Stimulated activated CD4-positive, alpha-beta T cell treated with anti-CD3 and anti-CD28 coated beads, TNF-alpha, amount 100 ng/mL, for 24 hours (primary cell): Measurements from ENCODE around the gene TMEM178B.

Source experiments
- DNase-seq, 3 experiments: peaks; one replicate each; pipeline ENCODE4 v3.0.0-alpha.2; 2020; ENCODE audit warnings: low read depth in 3 of 3

Gene TMEM178B

DNA sequence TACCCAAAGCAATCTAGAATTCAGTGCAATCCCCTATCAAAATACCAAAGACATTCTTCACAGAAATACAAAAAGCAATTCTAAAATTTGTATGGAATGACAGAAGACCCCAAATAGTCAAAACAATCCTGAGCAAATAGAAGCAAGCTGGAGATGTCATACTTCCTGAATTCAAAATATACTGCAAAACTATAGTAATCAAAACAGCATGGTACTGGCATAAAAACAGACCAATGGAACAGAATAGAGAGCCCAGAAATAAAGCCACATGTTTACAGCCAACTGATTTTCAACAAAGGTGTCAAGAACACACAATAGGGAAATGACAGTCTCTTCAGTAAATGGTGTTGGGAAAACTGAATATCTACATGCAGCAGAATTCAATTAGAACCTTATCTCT lies 353.3 kb downstream of the TMEM178B start:
- DNase-seq = no peak

DNA sequence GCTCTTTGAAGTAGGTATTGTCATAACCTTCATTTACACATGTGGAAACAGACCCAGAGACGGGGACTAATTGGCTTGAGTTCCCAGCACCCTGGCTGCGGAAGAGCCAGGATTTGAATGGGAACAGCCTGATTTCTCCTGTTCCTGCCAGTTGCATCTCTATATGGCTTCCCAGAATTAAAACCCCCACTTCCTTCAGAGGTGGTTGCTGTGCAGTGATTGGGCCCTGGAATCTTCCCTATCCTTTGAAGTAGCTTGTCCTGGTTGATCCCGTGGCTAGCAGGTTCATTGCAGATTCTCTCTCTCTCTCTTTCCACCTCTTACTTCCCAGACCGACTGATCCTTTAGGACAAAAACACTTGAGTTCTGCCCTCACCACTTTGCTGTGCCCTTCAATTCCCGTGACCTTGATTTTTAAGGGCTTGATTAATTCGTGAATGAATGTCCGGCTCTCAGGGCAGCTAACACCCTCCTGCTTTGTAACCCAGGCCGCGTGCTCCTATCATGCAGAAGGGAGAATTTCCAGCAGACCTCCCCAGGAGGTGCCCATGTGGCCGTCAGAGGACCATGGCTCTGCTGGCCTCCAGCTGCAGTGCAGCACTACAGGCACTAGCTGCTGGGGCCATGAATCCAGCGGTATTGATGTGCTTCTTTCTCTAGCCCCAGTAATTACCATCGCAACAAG lies 356.7 kb downstream of the TMEM178B start:
- DNase-seq = no peak

DNA sequence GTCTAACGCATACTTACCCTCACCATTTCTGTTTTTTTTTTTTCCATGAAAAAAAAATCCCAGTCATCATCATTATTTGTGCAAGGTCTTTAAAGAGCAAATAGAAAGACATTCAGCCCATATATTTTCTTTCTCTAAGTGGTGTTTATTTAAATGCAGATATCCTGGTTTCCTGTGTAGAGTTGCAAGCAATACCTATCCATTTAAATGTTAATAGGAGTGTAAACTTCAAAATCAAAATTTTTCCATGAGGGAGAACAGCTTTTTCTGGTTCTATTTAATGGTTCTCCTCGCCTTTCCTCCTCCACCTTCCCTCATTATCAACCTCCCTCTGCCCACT lies 357.2 kb downstream of the TMEM178B start:
- no peak for DNase-seq

DNA sequence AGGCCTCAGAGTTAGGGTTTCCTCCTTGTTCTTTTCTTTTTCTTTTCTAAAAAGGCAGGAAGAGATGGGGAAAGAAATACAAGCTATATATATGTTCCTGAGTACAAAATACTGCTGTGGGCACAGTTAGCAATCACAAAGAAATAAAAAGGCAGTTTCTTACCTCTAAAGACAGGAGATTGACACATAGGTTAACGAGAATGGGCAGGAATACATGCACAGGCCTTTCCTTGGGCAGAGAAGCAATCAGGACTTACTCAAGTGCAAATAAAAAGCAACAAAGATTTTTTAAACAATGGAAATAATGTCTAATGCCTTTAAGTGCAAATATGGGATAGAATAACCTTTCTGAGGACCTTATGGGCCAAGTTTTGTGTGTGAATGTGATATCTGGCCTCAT lies 357.8 kb downstream of the TMEM178B start:
- no peak for DNase-seq

DNA sequence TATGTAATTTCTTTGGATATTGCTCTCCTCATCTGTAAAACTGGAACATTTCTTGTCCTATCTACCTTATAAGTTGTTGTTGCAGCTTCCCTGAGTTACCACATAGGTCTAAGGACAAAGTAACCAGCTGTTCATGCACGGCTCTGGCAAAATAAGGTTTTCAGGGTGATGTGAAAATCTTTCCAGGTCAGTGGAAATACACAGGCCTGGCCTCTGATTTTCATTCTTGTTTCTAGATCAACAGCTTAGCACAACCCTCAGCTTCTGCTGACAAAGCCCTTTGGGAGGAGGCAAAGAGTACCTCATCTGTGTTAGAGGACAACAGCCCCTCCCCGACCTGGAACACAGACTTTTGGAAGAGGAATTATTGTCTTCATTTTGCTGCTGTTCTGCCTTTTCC lies 359.8 kb downstream of the TMEM178B start:
- no peak for DNase-seq

DNA sequence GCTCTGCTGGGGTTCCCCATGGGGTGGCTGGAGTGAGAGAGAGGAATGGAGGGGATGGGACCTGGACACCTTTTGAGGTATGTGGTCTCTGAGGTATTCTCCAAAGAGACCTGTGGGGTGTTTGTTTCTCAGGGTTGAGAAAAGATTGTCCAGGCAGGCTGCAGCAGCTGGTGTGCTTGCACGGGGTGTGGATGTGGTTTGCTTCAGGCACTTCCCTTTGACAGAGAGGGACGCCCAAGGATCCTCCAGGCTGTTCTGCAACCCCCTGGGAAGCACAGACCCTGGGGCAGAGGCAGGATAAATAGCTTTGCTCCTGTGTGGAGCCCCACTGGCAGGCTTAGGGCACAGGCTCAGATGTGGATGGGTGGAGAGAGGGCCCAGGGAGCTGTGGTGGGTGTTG lies 362.3 kb downstream of the TMEM178B start:
- no peak for DNase-seq

DNA sequence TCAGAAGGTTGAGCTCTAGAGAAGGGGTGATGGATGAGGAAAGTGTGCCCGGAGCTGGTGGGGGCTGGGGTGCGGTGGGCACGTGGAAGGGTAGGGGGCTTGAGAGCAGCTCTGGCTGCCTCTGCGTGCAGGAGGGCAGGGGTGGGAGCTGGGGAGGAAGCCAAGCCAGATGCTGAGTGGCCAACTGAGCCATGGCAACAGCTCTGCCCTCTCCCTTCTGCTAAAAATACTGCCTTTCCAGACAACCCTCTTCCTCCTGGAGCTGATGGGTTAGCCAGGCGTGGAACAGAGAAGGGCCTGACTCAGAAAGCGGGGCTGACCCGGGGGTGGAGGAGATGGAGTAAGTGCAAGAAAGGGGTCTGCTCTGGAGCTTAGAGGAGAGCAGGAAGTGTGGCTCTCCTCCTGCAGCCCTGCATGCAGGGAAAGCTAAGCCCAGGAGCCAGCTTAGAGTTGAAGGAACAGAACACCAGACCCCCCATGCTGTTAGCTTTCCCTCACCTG lies 362.8 kb downstream of the TMEM178B start:
- DNase-seq = no peak

DNA sequence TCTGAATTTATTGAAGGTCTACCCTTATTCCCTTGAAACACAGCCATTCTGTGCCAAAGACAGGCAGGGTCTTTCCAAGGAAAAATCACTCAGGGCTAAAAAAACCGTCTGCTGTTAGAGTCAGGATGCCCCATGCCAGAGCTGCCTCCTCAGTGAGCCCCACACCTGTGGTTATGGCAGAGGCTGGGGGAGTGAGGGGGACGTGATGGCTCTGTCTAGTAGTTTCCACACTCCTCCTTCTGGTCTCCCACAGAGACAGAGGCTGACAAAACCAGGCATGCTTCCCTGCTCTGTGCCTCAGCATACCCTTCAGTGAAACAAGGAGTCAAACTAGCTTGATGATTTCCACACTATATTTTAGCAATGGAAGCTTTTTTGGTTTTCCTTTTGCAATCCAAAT lies 365.3 kb downstream of the TMEM178B start:
- DNase-seq = no peak

DNA sequence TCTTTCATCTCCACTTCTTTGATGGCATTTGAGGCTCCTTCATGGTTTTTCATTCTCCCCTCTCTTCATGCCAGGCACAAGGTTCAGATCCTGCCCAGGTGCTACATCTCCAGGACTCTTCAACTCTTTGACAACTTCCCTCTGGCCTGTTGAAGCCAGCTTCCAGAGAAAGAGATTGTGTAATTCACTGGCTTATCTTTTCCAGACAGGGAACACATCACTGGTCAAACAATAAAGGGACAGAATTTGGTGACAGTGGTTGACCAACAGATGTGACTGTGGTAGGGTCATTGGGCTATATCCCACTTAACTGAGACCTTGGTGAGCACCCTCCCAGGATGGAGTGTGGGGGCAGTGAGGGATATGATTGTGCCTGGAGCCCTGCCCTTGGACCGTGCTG lies 365.9 kb downstream of the TMEM178B start:
- no peak for DNase-seq

DNA sequence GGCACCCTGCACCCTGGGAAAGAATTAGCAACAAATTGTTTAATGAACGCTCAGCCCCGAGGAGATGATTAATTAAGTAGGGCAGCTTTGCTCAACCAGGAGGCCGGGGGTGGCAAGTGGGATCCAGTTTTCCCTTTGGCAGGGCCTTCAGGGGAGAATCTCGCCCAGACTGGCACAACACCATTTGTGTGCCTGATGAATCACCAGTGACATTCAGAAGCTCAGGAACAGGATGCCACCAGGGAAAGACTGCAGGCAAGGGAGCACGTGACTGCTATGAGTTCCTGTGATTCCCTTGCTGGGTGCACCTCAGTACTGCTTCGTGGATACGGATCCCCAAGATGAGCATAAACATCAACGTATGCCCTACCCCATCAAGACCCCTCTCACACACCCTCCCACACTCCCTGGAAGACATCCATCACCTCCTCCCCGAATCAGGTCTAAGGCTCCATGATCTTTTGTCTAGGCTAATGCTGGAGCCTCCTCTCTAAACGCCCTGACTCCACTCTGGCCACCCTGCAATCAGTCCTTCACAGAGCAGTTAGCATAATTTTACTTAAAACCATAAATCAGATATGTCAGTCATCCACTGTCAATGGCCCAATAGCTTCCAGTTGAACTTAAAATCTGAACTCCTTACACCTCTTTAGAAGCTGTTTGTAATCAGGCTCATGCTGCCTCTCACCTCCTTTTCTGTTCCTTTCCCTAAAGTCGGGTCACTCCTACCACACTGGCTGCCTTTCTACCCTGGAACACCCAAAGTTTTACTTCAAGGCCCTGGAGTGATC lies 368.2 kb downstream of the TMEM178B start:
- no peak for DNase-seq

DNA sequence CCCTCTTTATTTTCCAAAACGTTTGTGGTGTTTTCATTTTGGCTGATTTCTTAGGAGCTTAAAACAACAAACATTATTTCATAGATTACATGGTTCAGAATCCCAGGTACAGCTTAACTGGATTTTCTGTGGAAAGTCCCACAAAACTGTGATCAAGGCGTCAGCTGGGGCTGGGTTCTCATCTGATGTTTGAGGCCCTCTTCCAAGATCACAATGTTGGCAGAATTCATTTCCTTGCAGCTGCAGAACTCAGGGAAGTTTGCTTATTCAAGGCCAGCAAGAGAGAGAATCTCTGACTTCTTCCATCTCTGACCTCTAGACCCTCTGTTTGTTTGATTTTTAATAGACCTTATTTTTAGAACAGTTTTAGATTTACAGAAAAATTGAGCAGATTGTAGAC lies 368.9 kb downstream of the TMEM178B start:
- no peak for DNase-seq

DNA sequence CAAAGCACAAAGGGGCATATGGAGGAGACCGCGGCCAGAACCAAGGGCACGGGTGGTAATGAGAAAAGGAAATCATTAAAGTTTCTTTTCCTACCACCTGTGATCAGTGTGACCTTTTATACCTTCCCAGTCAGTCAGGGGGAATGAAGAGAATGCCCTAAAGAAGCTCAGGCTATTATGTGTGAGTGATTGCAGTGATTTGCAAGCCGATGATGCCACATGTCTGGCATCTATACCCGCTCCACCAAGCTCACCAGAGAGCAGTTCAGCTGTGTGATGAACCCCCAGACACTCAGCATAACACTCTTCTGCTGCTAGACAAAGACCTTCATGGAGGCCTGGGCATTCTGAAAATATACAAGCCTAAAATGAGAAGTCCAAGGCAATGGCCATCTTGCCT lies 371.1 kb downstream of the TMEM178B start:
- DNase-seq = no peak

DNA sequence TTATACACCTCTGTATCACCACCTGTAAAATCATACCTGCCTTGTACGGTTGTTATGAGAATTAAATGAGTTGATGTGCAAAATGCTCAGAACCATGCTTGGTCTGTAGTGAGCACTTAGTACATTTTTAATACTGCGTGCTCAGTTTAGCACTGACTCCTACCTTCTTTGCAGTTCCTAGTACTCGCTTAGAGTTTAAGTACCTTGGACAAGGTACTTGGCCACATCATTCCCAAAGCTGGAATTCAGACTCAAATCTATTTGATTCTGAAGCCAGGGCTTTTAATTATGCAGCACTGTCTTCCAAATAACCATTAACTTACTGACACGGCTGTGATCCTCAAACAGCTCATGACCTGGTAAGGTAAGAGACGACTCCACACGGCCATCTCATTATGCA lies 377.4 kb downstream of the TMEM178B start:
- no peak for DNase-seq

DNA sequence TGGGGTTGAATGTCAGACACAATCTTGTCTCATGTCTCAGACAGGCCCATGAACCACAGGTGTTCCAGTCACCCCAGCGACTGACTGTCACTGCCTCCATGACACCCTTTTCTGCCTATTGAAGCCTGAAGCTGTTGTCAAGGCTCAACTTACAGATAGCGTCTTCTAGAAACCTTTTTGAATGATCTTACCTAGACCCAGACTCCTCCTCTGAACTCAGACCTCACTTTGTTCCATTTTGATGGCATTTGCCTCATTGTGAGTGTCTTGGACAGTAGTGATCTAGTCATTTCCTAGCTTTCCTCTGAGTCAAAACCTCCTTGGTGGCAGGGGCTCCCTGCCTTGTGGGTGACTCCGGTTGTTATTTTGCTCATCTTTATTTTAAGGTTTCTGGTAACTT lies 379.0 kb downstream of the TMEM178B start:
- DNase-seq = no peak

DNA sequence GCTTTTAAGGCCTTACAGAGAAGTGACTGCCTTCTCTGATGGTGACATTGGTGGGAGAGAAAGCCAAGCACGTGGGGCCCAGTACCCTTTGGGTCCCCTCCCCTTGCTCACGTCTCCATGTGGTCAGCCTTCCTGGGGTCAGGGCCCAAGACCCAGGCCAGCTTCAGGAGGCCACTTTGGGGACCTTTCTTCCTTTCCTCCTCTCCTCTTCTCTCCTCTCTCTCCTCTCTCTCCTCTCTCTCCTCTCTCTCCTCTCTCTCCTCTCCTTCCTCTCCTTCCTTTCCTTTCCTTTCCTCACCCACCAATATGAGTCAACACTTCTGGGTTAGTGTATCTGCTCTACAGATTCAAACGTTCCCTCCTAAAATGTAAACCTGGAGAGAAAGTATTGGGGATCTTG lies 380.5 kb downstream of the TMEM178B start:
- no peak for DNase-seq

DNA sequence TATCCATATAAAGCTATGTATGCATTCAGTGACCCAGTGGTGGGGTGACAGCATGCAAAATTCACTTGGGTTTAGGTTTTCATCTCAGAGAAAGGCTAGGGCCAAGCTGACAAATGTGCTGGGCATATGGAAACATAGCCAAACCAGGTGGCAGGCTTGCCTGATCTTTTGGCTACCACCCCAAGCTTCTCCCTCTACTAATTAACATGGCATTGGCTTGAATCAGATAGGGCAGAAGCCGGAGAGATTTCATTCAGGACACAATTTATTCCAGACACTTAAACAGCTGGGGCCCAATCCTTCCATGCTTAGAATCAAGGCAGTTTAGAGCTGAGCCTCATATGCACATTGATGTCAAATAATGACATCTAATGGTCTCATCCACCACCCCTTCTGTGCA lies 381.9 kb downstream of the TMEM178B start:
- no peak for DNase-seq

DNA sequence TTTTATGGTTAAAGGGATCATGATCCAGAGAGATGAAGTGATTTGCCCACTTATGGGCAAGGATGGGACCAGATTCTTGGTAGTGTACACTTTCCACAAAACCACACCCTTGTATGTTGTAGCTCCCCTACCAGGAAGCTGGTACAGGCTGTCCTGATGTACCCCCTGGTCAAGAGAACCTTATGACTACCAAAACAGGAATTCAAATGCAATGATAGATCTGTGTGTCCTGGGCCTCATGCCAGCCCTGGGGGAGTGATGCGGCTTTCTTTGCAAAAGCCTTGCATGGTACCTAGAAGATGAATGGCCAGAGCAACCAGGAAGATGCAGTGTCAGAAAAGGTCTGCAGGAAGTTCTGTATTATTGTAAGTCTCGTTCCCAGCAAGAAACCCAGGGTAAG lies 382.4 kb downstream of the TMEM178B start:
- DNase-seq = no peak

DNA sequence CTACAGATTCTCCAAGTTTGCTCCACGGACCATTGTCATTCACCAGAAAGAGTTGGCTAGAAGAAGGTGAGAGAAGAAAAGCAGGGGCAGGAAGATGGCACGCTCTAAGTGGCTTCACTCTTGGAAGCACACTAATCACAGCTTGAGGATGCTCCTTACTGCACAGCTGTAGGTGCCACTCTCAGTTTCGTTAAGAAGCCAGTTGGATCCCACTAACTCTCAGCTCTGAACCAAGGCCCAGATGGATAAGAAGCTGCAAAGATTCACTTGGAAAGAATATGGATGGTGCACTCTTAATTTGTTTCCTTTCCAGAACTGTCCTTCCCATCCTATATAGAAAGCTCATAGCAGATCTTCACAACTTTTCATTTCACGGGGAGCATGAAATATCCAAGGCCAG lies 382.8 kb downstream of the TMEM178B start:
- DNase-seq = no peak

DNA sequence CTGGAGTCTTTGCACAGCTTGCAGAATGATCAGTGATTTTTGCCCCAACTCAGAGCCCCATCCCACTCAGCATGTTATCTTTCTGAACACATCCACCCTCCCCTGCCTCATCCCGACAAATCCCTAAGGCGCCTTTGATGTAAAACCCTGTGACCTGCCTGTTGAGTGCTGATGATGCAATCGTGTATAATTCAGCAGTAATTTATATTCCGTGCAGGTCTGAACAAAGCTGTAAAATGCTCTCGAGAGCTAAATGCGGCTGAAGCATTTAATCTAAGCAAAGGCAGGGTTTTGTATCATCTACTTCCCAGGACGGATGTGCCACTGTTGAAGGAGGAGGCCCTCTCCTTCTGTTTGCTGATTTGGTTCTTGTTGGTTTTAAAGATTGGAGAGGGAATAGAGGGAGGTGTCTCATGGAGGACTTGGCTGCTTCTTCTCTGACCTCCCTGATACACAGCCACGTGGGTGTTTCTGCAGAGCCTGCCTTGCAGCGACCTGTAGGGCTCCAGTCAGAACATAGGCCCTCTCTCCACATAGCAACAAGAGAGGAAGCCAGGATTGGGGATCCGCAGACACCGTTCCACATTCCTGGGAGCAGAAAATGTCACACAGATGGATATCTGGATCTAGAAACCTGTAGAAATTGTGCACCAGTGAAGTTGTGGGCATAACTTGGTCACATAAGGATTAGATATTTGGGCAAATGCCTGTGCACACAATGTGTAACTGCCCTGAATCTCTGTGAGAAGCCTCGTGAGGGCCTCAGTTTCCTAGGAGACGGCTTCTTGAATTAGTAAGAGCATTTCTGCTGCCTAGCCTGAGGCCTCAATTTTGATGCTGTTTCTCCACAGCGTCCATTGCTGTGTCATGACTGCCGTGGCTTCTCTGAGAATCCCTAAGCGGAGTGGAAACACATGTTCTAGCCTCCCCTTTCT lies 387.2 kb downstream of the TMEM178B start:
- no peak for DNase-seq

DNA sequence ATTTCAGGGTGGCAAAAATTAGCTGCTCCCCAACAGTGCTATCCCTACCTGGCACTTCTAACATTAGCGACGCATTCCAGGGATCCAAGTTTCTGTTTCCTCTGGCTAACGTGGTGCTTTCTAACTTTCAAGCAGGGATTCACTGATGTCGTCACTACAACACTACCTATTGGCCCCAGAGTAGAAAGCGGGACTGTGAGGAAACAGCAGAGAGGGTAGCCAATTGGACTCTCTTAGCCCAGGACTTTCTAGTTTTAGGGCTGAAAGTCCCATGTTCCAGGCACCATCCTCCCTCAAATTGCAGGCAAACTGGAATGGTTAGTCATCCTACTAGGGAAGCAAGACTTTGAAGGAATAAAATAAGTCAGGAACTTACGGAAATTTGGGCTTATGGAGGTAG lies 388.1 kb downstream of the TMEM178B start:
- DNase-seq = no peak

DNA sequence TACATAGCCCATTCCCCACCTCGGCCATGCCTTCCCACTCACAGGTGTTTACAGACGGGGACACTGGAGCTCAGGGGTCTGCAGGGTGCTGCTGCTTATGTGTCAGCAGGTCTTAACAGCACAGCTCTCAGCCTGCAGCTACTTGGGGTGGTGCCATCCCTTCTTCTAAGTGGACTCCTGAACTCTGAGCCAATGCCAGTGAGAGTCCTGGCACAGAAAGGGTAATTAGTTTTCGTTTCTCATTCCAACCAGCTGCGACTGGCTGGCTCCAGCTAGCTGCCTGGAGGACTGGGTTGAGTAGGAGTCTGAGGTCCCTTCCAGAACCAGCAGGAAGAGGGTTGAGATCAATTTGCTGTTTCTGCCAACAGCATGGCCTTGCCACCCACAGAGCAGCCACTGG lies 389.1 kb downstream of the TMEM178B start:
- DNase-seq = no peak

DNA sequence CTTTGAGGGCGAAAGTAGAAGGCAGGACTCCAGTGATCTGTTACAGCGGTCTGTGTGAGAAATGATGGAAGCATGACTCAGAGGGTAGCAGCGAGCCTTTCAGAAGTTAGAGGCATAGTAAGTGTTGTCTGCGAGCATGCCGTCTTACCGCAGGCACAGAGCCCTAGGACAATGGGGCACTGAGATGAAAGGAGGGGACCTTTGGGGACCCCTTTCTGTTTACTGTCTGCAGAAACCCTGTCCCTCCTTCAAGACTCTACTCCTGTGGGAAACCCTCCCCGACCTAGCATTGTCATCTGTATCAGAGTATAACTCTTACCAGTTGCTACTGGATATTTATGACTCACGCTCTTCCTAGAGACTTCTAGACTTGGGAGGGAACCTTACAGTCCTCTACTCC lies 390.1 kb downstream of the TMEM178B start:
- no peak for DNase-seq
